Stimulated activated naive B cell treated with anti-CD40 and anti-IgM and Interleukin-4, amounts not matched to agents 10 μg/mL and 1 μg/mL and 100 μg/mL, for 72 hours (primary cell): ENCODE measurements around the gene CST5.
"Not testable (repeated sequence)": the region's sequence is repeated elsewhere in the genome, so short reads cannot be mapped to it uniquely, and the experiment has no call there.

Experiments used
- ATAC-seq, 2 donors: fragments of 150-1000 bp; cut with Tn5 transposase; replicated peaks; 2 replicates each; pipeline ENCODE4 v1.10.0; 2021; ENCODE audit warnings: moderate library complexity in 1 of 2
- DNase-seq: peaks from one replicate; pipeline ENCODE4 v3.0.0; 2021
- H3K27ac Mint-ChIP-seq: one replicate; pipeline ENCODE4 v1.8.0; 2022; ENCODE audit warnings: mild to moderate bottlenecking, mixed read lengths
- H3K27me3 Mint-ChIP-seq, 2 donors: one replicate each; pipeline ENCODE4 v1.8.0; 2022; ENCODE audit warnings: mixed read lengths in 2 of 2
- H3K36me3 Mint-ChIP-seq, 2 donors: one replicate each; pipeline ENCODE4 v1.8.0; 2022; ENCODE audit warnings: mixed read lengths in 2 of 2, mild to moderate bottlenecking in 1 of 2
- H3K4me1 Mint-ChIP-seq, 2 donors: one replicate each; pipeline ENCODE4 v1.8.0; 2022; ENCODE audit warnings: mixed read lengths in 2 of 2, mild to moderate bottlenecking in 1 of 2
- H3K4me3 Mint-ChIP-seq, 2 donors: one replicate each; pipeline ENCODE4 v1.8.0; 2022; ENCODE audit warnings: mild to moderate bottlenecking in 2 of 2, mixed read lengths in 2 of 2, moderate library complexity in 1 of 2
- H3K9me3 Mint-ChIP-seq, 2 donors: one replicate each; pipeline ENCODE4 v1.8.0; 2022; ENCODE audit warnings: mixed read lengths in 2 of 2, mild to moderate bottlenecking in 1 of 2

Gene CST5

GRCh38 chr20:23878787-23879186 is 761 bp downstream of the CST5 start:
- H3K9me3 Mint-ChIP-seq, result no peaks in the 10 kb centered on the region
- H3K4me3 Mint-ChIP-seq, result no peak overlapping the region

GRCh38 chr20:23878016-23878542 is 1.5 kb downstream of the CST5 start:
- H3K9me3 Mint-ChIP-seq, H3K4me1 Mint-ChIP-seq: not testable (repeated sequence)

More at GRCh38 chr20:23878787-23879186, 761 bp downstream of the CST5 start:
- Mint-ChIP-seq H3K27ac (no peak overlapping the region), H3K36me3 (no peaks in the 10 kb centered on the region), H3K27me3 (no peaks in the 10 kb centered on the region), H3K4me1 (peaks cover 4 to 7% of the 10 kb centered on the region in 2 donors)
- DNase-seq (no peak), ATAC-seq (no peak)

DNA sequence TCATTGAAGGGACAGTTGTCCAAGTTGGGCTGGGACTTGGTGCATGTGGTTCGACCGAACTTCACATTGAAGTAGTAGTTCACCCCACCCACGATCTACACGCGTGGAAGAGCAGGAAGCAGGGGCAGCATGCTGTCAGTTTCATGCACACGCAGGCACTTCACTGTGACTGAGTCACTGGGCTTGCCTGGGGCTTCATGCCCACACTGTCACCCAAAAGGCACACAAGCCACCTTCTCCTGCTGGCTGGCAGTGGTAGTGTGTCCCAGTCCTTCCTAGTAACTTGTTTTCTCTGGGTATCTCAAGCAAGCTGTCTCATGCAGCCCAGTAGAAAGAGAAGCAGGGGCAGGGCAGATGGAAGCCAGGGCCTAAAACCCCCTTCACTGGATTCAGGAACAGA is 2.0 kb downstream of the CST5 start:
- peaks cover 4 to 7% of the 10 kb centered on the region in 2 donors for H3K4me1 Mint-ChIP-seq
- H3K4me3 Mint-ChIP-seq, result no peak overlapping the region
- H3K27ac Mint-ChIP-seq, result no peak overlapping the region
- ATAC-seq, result no peak
- no peaks in the 10 kb centered on the region for H3K9me3 Mint-ChIP-seq
- no peaks in the 10 kb centered on the region for H3K27me3 Mint-ChIP-seq
- no peak for DNase-seq
- no peaks in the 10 kb centered on the region for H3K36me3 Mint-ChIP-seq

More at GRCh38 chr20:23878016-23878542, 1.5 kb downstream of the CST5 start:
- H3K36me3 Mint-ChIP-seq, ATAC-seq, H3K4me3 Mint-ChIP-seq, DNase-seq, H3K27ac Mint-ChIP-seq, H3K27me3 Mint-ChIP-seq: not testable (repeated sequence)

GRCh38 chr20:23875606-23876237 is 3.8 kb downstream of the CST5 start:
- H3K36me3 Mint-ChIP-seq, result no peaks in the 10 kb centered on the region
- peaks cover 0 to 4% of the 10 kb centered on the region in 2 donors for H3K9me3 Mint-ChIP-seq
- DNase-seq (no peak), ATAC-seq (no peak)
- H3K4me3 Mint-ChIP-seq, result no peak overlapping the region
- H3K27me3 Mint-ChIP-seq, result no peaks in the 10 kb centered on the region
- H3K4me1 Mint-ChIP-seq, result peaks cover 4 to 7% of the 10 kb centered on the region in 2 donors
- no peak overlapping the region for H3K27ac Mint-ChIP-seq

GRCh38 chr20:23874747-23875146 is 4.8 kb downstream of the CST5 start:
- H3K36me3 Mint-ChIP-seq, result no peaks in the 10 kb centered on the region
- H3K27ac Mint-ChIP-seq, result no peak overlapping the region
- H3K4me3 Mint-ChIP-seq, result no peak overlapping the region
- peaks cover 2 to 4% of the 10 kb centered on the region in 2 donors for H3K27me3 Mint-ChIP-seq
- peak; percentile 58 to 65 for ATAC-seq
- H3K4me1 Mint-ChIP-seq, result peaks cover 4 to 7% of the 10 kb centered on the region in 2 donors
- no peak for DNase-seq
- peaks cover 0 to 4% of the 10 kb centered on the region in 2 donors for H3K9me3 Mint-ChIP-seq

GRCh38 chr20:23873370-23874015 is 6.1 kb downstream of the CST5 start:
- no peak overlapping the region for H3K27ac Mint-ChIP-seq
- no peak overlapping the region for H3K4me3 Mint-ChIP-seq
- peaks cover 4 to 16% of the 10 kb centered on the region in 2 donors for H3K27me3 Mint-ChIP-seq
- H3K4me1 Mint-ChIP-seq, result peaks cover 4 to 7% of the 10 kb centered on the region in 2 donors
- no peak for DNase-seq
- H3K36me3 Mint-ChIP-seq, result no peaks in the 10 kb centered on the region
- peaks cover 0 to 4% of the 10 kb centered on the region in 2 donors for H3K9me3 Mint-ChIP-seq
- ATAC-seq, result no peak

GRCh38 chr20:23872065-23872464 is 7.5 kb downstream of the CST5 start:
- Mint-ChIP-seq H3K27ac (no peak overlapping the region), H3K9me3 (peaks cover 0 to 4% of the 10 kb centered on the region in 2 donors), H3K27me3 (peaks cover 6 to 19% of the 10 kb centered on the region in 2 donors), H3K4me3 (no peak overlapping the region), H3K4me1 (peaks cover 4 to 7% of the 10 kb centered on the region in 2 donors), H3K36me3 (no peaks in the 10 kb centered on the region)
- DNase-seq, result no peak
- no peak for ATAC-seq

- no peak for ATAC-seq
These were observed 9.1 kb downstream of the CST5 start for GRCh38 chr20:23870461-23870860.

GRCh38 chr20:23869520-23869919 is 10.0 kb downstream of the CST5 start:
- no peak for ATAC-seq
- peaks cover 0 to 2% of the 10 kb centered on the region in 2 donors for H3K4me1 Mint-ChIP-seq
- H3K9me3 Mint-ChIP-seq, result peaks cover 0 to 4% of the 10 kb centered on the region in 2 donors
- no peak overlapping the region for H3K27ac Mint-ChIP-seq
- H3K4me3 Mint-ChIP-seq, result no peak overlapping the region
- H3K36me3 Mint-ChIP-seq, result no peaks in the 10 kb centered on the region
- DNase-seq, result no peak
- peaks cover 8 to 22% of the 10 kb centered on the region in 2 donors for H3K27me3 Mint-ChIP-seq

More at GRCh38 chr20:23870461-23870860, 9.1 kb downstream of the CST5 start:
- Mint-ChIP-seq H3K36me3 (no peaks in the 10 kb centered on the region), H3K9me3 (peaks cover 0 to 4% of the 10 kb centered on the region in 2 donors), H3K27me3 (peaks cover 8 to 22% of the 10 kb centered on the region in 2 donors), H3K4me1 (peaks cover 4 to 7% of the 10 kb centered on the region in 2 donors), H3K27ac (no peak overlapping the region), H3K4me3 (no peak overlapping the region)
- DNase-seq, result no peak

GRCh38 chr20:23868321-23868720 is 11.2 kb downstream of the CST5 start:
- no peak for ATAC-seq

DNA sequence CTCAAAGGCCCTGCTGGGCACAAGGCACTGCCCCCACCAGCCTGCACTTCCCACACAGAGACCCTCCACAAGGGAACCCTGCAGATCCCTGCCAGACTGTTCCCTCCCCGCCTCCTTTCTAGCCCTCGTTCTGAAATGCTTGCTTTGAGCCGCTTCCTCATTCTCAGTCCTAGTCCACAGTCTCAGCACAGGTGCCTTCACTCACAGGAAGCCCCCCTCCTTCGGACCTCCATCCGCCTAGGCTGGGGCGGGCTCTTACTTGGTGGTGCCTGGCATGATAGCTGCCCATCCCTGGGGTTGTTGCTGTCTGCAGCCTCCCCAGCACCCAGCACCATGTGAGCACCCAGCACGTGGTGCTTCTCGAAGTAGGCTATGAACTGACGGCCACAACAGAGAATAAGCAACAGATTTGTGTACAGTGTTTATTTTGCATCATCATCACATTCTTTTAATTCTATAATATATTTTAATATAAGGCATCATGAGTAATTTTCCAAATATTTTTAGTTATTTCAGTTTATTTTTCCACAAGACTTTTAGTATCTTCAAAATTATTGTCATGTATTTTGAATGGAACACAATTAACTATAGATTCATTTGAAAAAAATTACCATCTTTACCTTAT is 12.3 kb downstream of the CST5 start:
- Mint-ChIP-seq H3K9me3 (peaks cover 3% of the 10 kb centered on the region in 2 donors), H3K27ac (no peak overlapping the region), H3K36me3 (no peaks in the 10 kb centered on the region), H3K4me3 (no peak overlapping the region), H3K27me3 (peaks cover 8 to 22% of the 10 kb centered on the region in 2 donors), H3K4me1 (no peaks in the 10 kb centered on the region)
- no peak for DNase-seq
- ATAC-seq, result peak in 1 of 2 donors; percentile 42

More at GRCh38 chr20:23868321-23868720, 11.2 kb downstream of the CST5 start:
- Mint-ChIP-seq H3K4me1 (no peaks in the 10 kb centered on the region), H3K9me3 (peaks cover 2 to 4% of the 10 kb centered on the region in 2 donors), H3K27ac (no peak overlapping the region), H3K27me3 (peaks cover 8 to 22% of the 10 kb centered on the region in 2 donors), H3K4me3 (no peak overlapping the region), H3K36me3 (no peaks in the 10 kb centered on the region)
- no peak for DNase-seq

DNA sequence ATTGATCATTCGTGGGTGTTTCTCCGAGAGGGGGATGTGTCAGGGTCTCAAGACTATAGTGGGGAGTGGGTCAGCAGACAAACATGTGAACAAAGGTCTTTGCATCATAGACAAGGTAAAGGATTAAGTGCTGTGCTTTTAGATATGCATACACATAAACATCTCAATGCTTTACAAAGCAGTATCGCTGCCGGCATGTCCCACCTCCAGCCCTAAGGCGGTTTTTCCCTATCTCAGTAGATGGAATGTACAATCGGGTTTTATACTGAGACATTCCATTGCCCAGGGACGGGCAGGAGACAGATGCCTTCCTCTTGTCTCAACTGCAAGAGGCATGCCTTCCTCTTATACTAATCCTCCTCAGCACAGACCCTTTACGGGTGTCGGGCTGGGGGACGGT is 18.8 kb downstream of the CST5 start:
- not testable (repeated sequence) for ATAC-seq, H3K36me3 Mint-ChIP-seq, DNase-seq, H3K4me1 Mint-ChIP-seq, H3K9me3 Mint-ChIP-seq, H3K27ac Mint-ChIP-seq, H3K4me3 Mint-ChIP-seq, H3K27me3 Mint-ChIP-seq

GRCh38 chr20:23857962-23858595 is 21.5 kb downstream of the CST5 start:
- Mint-ChIP-seq H3K9me3 (peaks cover 0 to 1% of the 10 kb centered on the region in 2 donors), H3K4me3 (no peak overlapping the region), H3K36me3 (no peaks in the 10 kb centered on the region), H3K27me3 (no peaks in the 10 kb centered on the region), H3K4me1 (no peaks in the 10 kb centered on the region), H3K27ac (no peak overlapping the region)
- DNase-seq (no peak), ATAC-seq (no peak)

DNA sequence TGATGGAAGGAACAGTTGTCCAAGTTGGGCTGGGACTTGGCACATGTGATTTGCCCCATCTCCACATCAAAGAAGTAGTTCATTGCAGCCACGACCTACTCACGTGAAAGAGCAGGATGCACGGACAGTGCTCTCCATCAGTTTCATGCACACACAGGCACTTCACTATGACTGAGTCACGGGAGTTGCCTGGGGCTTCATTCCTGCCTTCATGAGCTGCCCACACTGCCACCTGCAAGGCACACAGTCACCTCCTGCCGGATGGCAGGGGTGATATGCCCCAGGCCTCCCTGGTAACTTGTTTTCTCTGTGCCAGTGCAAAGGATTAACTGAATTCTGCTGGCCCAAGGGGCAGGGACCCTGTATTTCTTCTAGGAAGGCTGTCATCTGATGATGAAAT is 22.8 kb downstream of the CST5 start:
- no peaks in the 10 kb centered on the region for H3K36me3 Mint-ChIP-seq
- no peaks in the 10 kb centered on the region for H3K9me3 Mint-ChIP-seq
- H3K4me1 Mint-ChIP-seq, result no peaks in the 10 kb centered on the region
- H3K27me3 Mint-ChIP-seq, result no peaks in the 10 kb centered on the region
- DNase-seq (no peak), ATAC-seq (no peak)
- H3K4me3 Mint-ChIP-seq, result no peak overlapping the region
- H3K27ac Mint-ChIP-seq, result no peak overlapping the region
